RPMI7951 (cell line): ENCODE measurements around the gene ZC2HC1C. TPM values are rescaled to one million over a fixed set of nuclear protein-coding genes. Genes with fewer than 3 reads are reported as not detected.

Source experiments
- DNase-seq: peaks from one replicate; pipeline ENCODE4 v3.0.0-alpha.2; 2012; ENCODE audit warnings: low read depth
- total RNA-seq: library from RNA; depleted of rRNA; stranded (reverse); fragments of >200 nt; shearing (Covaris generic); gene quantifications from 2 replicates; pipeline ENCODE4 v1.2.3, GENCODE V29; 2014; rRNA removed

Gene ZC2HC1C
- 1.2 and 1.8 TPM in 2 replicates for total RNA-seq

GRCh38 chr14:75069121-75069810 lies at the start of gene ZC2HC1C:
Gene ZC2HC1C (plus strand): TSS chr14:75069641. CDS start chr14:75070574, 933 bp downstream.
- DNase-seq: peak; percentile 81

GRCh38 chr14:75022655-75023054 lies 46.8 kb upstream of the ZC2HC1C start:
- no peak for DNase-seq

GRCh38 chr14:75023108-75023507 lies 46.3 kb upstream of the ZC2HC1C start:
- DNase-seq: no peak

- no peak for DNase-seq
Observed at GRCh38 chr14:75025082-75025481, 44.4 kb upstream of the ZC2HC1C start.

- DNase-seq: no peak
Observed at GRCh38 chr14:75025876-75026275, 43.6 kb upstream of the ZC2HC1C start.

GRCh38 chr14:75030147-75030546 lies 39.3 kb upstream of the ZC2HC1C start:
- no peak for DNase-seq

- DNase-seq: no peak
Observed at GRCh38 chr14:75032939-75033338, 36.5 kb upstream of the ZC2HC1C start.

GRCh38 chr14:75040507-75040906 lies 28.9 kb upstream of the ZC2HC1C start:
- DNase-seq: no peak

- DNase-seq: no peak
Observed at GRCh38 chr14:75040959-75041358, 28.5 kb upstream of the ZC2HC1C start.

GRCh38 chr14:75041613-75042012 lies 27.8 kb upstream of the ZC2HC1C start:
- DNase-seq: no peak

GRCh38 chr14:75042035-75042434 lies 27.4 kb upstream of the ZC2HC1C start:
- peak; percentile 73 for DNase-seq

- no peak for DNase-seq
Observed at GRCh38 chr14:75044322-75044721, 25.1 kb upstream of the ZC2HC1C start.

GRCh38 chr14:75044752-75045151 lies 24.7 kb upstream of the ZC2HC1C start:
- DNase-seq: no peak

- no peak for DNase-seq
Observed at GRCh38 chr14:75046275-75046674, 23.2 kb upstream of the ZC2HC1C start.

GRCh38 chr14:75046899-75047298 lies 22.5 kb upstream of the ZC2HC1C start:
- DNase-seq: no peak

GRCh38 chr14:75047506-75047905 lies 21.9 kb upstream of the ZC2HC1C start:
- no peak for DNase-seq

- DNase-seq: no peak
Observed at GRCh38 chr14:75048101-75048500, 21.3 kb upstream of the ZC2HC1C start.

GRCh38 chr14:75049136-75049535 lies 20.3 kb upstream of the ZC2HC1C start:
- no peak for DNase-seq

GRCh38 chr14:75049731-75050201 lies 19.7 kb upstream of the ZC2HC1C start:
- no peak for DNase-seq

GRCh38 chr14:75050852-75051555 lies 18.4 kb upstream of the ZC2HC1C start, which contains the start of gene MLH3:
Gene MLH3 (minus strand): TSS chr14:75051467. CDS start chr14:75049655, 1,812 bp downstream.
- DNase-seq: peak; percentile 76

GRCh38 chr14:75051556-75051899 lies 17.9 kb upstream of the ZC2HC1C start:
- DNase-seq: no peak

- no peak for DNase-seq
Observed at GRCh38 chr14:75053396-75054291, 15.8 kb upstream of the ZC2HC1C start.
